GM12892 (cell line): ENCODE results near the gene ANXA7.
"Not testable (repeated sequence)": the region's sequence is repeated elsewhere in the genome, so short reads cannot be mapped to it uniquely, and the experiment has no call there.

Source experiments
- DNase-seq: peaks from one replicate; pipeline ENCODE4 v3.0.0; 2011; ENCODE audit not compliant: insufficient read length
- FAIRE-seq: peaks from 2 replicates; lab custom pipeline; 2011; peaks lifted over from hg19 to GRCh38; lab: Jason Lieb, UNC
- POLR2A ChIP-seq: IDR thresholded peaks from 2 replicates; pipeline ENCODE4 v1.6.1; 2011; ENCODE audit warnings: low read depth, low read length, control low read depth
- POLR2AphosphoS5 ChIP-seq: IDR thresholded peaks from 2 replicates; pipeline ENCODE4 v1.6.1; 2011; ENCODE audit warnings: low read depth, low read length, control low read depth
- TAF1 ChIP-seq: IDR thresholded peaks from 2 replicates; pipeline ENCODE4 v1.6.1; 2011; ENCODE audit warnings: low read depth, mild to moderate bottlenecking, control low read depth, low read length, borderline replicate concordance

Gene ANXA7

GRCh38 chr10:73332379-73332778 is 81.5 kb downstream of the ANXA7 start:
- FAIRE-seq (no peak), DNase-seq (no peak)
- no peak for TF ChIP-seq POLR2A
- TF ChIP-seq POLR2AphosphoS5, result no peak
- no peak for TF ChIP-seq TAF1

- FAIRE-seq, DNase-seq: not testable (repeated sequence)
These were observed 85.3 kb downstream of the ANXA7 start for GRCh38 chr10:73328523-73328922.

GRCh38 chr10:73325290-73325689 is 88.6 kb downstream of the ANXA7 start:
- DNase-seq, FAIRE-seq: not testable (repeated sequence)
